ENCODE results near the gene BANF2. TPM values are rescaled to one million over a fixed set of nuclear protein-coding genes. Genes with fewer than 3 reads are reported as not detected.

BANF2 gene
- total and polyA plus RNA-seq, 2 of the 13 experiments (the other 11 are each of a cell fraction or from before 2014, with no cell fraction given) = 0.35 TPM; not detected in 1

DNA sequence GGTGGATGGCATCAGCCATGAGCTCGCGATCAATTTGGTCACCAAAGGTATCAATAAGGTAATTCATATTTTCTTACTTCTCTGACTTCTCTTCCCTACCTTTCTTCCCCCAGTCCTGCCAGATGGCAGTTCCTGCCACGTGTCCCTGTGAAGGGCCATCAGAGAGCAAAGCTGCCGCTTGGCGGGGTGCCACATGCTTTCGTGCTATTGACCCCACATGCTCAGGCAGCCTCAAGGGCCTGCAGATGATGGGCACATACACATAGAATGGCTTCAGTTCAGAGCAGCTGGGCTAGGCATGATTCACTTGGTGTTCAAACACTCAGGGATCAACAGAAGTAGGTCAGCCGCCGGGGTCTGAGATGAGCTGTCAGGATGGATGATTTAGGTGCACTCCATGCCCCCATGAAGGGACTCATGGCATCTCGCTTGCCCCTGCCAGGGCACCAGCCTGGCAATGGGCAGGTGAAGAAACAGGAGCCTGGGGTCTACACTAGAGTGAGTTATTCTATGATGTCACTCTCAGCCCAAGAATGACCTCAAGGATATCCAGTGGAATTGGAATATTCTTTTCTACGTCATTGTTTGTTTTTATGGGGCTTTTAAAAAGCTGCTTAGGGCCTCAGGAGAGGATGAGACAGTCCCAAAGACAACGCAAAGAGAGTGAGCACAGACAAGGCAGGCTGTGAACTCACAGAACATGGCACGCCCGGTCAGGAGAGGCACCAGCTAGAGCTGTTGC lies 25.5 kb downstream of the BANF2 start (continued):
- TF ChIP-seq, protein P1, sequence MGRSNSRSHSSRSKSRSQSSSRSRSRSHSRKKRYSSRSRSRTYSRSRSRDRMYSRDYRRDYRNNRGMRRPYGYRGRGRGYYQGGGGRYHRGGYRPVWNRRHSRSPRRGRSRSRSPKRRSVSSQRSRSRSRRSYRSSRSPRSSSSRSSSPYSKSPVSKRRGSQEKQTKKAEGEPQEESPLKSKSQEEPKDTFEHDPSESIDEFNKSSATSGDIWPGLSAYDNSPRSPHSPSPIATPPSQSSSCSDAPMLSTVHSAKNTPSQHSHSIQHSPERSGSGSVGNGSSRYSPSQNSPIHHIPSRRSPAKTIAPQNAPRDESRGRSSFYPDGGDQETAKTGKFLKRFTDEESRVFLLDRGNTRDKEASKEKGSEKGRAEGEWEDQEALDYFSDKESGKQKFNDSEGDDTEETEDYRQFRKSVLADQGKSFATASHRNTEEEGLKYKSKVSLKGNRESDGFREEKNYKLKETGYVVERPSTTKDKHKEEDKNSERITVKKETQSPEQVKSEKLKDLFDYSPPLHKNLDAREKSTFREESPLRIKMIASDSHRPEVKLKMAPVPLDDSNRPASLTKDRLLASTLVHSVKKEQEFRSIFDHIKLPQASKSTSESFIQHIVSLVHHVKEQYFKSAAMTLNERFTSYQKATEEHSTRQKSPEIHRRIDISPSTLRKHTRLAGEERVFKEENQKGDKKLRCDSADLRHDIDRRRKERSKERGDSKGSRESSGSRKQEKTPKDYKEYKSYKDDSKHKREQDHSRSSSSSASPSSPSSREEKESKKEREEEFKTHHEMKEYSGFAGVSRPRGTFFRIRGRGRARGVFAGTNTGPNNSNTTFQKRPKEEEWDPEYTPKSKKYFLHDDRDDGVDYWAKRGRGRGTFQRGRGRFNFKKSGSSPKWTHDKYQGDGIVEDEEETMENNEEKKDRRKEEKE (IDR thresholded peaks at IDR 0.05) = no peak
- TF ChIP-seq NR3C1 (CRISPR knock-in tag; IDR thresholded peaks at IDR 0.05) (no peak), ZNF577 (CRISPR knock-in tag; IDR thresholded peaks at IDR 0.05; ENCODE audit: borderline replicate concordance, low read depth) (no peak), HMG20A (CRISPR knock-in tag; IDR thresholded peaks at IDR 0.05; ENCODE audit: borderline replicate concordance) (peak; percentile 56; the same call in 1 of the 2 replicates), STAT5B (CRISPR knock-in tag; IDR thresholded peaks at IDR 0.05) (no peak), ZKSCAN5 (CRISPR knock-in tag; IDR thresholded peaks at IDR 0.05) (no peak), MTF1 (CRISPR knock-in tag; IDR thresholded peaks at IDR 0.05) (no peak), PHF21A (CRISPR knock-in tag; IDR thresholded peaks at IDR 0.05) (no peak), TRIM24 (CRISPR knock-in tag; IDR thresholded peaks at IDR 0.05) (no peak), KDM6A (CRISPR knock-in tag; IDR thresholded peaks at IDR 0.05; ENCODE audit: low read depth) (no peak), ZNF24 (IDR thresholded peaks at IDR 0.05) (no peak), SIX4 (CRISPR knock-in tag; IDR thresholded peaks at IDR 0.05) (no peak), ZFAT (CRISPR knock-in tag; conservative IDR thresholded peaks at IDR 0.05) (no peak)
- TF ChIP-seq, protein P2, sequence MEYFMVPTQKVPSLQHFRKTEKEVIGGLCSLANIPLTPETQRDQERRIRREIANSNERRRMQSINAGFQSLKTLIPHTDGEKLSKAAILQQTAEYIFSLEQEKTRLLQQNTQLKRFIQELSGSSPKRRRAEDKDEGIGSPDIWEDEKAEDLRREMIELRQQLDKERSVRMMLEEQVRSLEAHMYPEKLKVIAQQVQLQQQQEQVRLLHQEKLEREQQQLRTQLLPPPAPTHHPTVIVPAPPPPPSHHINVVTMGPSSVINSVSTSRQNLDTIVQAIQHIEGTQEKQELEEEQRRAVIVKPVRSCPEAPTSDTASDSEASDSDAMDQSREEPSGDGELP (IDR thresholded peaks at IDR 0.05; ENCODE audit: borderline replicate concordance, low read depth) = peak; percentile 52; the same call in 1 of the 2 replicates
- TF ChIP-seq, protein P3, sequence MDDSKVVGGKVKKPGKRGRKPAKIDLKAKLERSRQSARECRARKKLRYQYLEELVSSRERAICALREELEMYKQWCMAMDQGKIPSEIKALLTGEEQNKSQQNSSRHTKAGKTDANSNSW (CRISPR knock-in tag; IDR thresholded peaks at IDR 0.05; ENCODE audit: borderline replicate concordance) = no peak
- TF ChIP-seq, protein P4, sequence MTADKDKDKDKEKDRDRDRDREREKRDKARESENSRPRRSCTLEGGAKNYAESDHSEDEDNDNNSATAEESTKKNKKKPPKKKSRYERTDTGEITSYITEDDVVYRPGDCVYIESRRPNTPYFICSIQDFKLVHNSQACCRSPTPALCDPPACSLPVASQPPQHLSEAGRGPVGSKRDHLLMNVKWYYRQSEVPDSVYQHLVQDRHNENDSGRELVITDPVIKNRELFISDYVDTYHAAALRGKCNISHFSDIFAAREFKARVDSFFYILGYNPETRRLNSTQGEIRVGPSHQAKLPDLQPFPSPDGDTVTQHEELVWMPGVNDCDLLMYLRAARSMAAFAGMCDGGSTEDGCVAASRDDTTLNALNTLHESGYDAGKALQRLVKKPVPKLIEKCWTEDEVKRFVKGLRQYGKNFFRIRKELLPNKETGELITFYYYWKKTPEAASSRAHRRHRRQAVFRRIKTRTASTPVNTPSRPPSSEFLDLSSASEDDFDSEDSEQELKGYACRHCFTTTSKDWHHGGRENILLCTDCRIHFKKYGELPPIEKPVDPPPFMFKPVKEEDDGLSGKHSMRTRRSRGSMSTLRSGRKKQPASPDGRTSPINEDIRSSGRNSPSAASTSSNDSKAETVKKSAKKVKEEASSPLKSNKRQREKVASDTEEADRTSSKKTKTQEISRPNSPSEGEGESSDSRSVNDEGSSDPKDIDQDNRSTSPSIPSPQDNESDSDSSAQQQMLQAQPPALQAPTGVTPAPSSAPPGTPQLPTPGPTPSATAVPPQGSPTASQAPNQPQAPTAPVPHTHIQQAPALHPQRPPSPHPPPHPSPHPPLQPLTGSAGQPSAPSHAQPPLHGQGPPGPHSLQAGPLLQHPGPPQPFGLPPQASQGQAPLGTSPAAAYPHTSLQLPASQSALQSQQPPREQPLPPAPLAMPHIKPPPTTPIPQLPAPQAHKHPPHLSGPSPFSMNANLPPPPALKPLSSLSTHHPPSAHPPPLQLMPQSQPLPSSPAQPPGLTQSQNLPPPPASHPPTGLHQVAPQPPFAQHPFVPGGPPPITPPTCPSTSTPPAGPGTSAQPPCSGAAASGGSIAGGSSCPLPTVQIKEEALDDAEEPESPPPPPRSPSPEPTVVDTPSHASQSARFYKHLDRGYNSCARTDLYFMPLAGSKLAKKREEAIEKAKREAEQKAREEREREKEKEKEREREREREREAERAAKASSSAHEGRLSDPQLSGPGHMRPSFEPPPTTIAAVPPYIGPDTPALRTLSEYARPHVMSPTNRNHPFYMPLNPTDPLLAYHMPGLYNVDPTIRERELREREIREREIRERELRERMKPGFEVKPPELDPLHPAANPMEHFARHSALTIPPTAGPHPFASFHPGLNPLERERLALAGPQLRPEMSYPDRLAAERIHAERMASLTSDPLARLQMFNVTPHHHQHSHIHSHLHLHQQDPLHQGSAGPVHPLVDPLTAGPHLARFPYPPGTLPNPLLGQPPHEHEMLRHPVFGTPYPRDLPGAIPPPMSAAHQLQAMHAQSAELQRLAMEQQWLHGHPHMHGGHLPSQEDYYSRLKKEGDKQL (CRISPR knock-in tag; IDR thresholded peaks at IDR 0.05; ENCODE audit: low read depth) = no peak
- TF ChIP-seq, protein P5, sequence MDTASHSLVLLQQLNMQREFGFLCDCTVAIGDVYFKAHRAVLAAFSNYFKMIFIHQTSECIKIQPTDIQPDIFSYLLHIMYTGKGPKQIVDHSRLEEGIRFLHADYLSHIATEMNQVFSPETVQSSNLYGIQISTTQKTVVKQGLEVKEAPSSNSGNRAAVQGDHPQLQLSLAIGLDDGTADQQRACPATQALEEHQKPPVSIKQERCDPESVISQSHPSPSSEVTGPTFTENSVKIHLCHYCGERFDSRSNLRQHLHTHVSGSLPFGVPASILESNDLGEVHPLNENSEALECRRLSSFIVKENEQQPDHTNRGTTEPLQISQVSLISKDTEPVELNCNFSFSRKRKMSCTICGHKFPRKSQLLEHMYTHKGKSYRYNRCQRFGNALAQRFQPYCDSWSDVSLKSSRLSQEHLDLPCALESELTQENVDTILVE (CRISPR knock-in tag; IDR thresholded peaks at IDR 0.05) = no peak
- TF ChIP-seq, protein P6, sequence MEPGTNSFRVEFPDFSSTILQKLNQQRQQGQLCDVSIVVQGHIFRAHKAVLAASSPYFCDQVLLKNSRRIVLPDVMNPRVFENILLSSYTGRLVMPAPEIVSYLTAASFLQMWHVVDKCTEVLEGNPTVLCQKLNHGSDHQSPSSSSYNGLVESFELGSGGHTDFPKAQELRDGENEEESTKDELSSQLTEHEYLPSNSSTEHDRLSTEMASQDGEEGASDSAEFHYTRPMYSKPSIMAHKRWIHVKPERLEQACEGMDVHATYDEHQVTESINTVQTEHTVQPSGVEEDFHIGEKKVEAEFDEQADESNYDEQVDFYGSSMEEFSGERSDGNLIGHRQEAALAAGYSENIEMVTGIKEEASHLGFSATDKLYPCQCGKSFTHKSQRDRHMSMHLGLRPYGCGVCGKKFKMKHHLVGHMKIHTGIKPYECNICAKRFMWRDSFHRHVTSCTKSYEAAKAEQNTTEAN (CRISPR knock-in tag; conservative IDR thresholded peaks at IDR 0.05) = no peak

Measured in HepG2 (cell line).